Measurements from ENCODE around the gene UBASH3B.

Gene UBASH3B

GRCh38 chr11:122749005-122749687 lies 93.6 kb downstream of the UBASH3B start:
- H3K4me3 ChIP-seq (ENCODE audit: low read depth in 1 of 2, low read length in 2 of 2), result no peak overlapping the region
- H3K27me3 ChIP-seq (ENCODE audit: control insufficient read depth in 1 of 2, insufficient read depth in 2 of 2, low read length in 2 of 2), result no peaks in the 10 kb centered on the region
- no peaks in the 10 kb centered on the region for H3K9me3 ChIP-seq (ENCODE audit: control insufficient read depth in 1 of 2, low read length in 2 of 2)
- no peaks in the 10 kb centered on the region for H3K36me3 ChIP-seq (ENCODE audit: control insufficient read depth in 1 of 2, insufficient read depth in 2 of 2, low read length in 2 of 2)
- H3K27ac ChIP-seq (ENCODE audit: low read depth, low read length), result no peak overlapping the region
- no peak overlapping the region for H3K9ac ChIP-seq (ENCODE audit: low read depth in 1 of 2, low read length in 2 of 2)
- peaks cover 21 to 22% of the 10 kb centered on the region in 2 donors for H3K4me1 ChIP-seq (ENCODE audit: control insufficient read depth in 1 of 2, insufficient read depth in 2 of 2, low read length in 2 of 2)

- H3K36me3 ChIP-seq (ENCODE audit: control insufficient read depth in 1 of 2, insufficient read depth in 2 of 2, low read length in 2 of 2), result no peaks in the 10 kb centered on the region
- H3K4me1 ChIP-seq (ENCODE audit: control insufficient read depth in 1 of 2, insufficient read depth in 2 of 2, low read length in 2 of 2), result peaks cover 20 to 21% of the 10 kb centered on the region in 2 donors
- no peak overlapping the region for H3K27ac ChIP-seq (ENCODE audit: low read depth, low read length)
- no peaks in the 10 kb centered on the region for H3K9me3 ChIP-seq (ENCODE audit: control insufficient read depth in 1 of 2, low read length in 2 of 2)
- H3K9ac ChIP-seq (ENCODE audit: low read depth in 1 of 2, low read length in 2 of 2), result no peak overlapping the region
- H3K4me3 ChIP-seq (ENCODE audit: low read depth in 1 of 2, low read length in 2 of 2), result no peak overlapping the region
- no peaks in the 10 kb centered on the region for H3K27me3 ChIP-seq (ENCODE audit: control insufficient read depth in 1 of 2, insufficient read depth in 2 of 2, low read length in 2 of 2)
Observed at GRCh38 chr11:122750049-122750448, 94.5 kb downstream of the UBASH3B start.

DNA sequence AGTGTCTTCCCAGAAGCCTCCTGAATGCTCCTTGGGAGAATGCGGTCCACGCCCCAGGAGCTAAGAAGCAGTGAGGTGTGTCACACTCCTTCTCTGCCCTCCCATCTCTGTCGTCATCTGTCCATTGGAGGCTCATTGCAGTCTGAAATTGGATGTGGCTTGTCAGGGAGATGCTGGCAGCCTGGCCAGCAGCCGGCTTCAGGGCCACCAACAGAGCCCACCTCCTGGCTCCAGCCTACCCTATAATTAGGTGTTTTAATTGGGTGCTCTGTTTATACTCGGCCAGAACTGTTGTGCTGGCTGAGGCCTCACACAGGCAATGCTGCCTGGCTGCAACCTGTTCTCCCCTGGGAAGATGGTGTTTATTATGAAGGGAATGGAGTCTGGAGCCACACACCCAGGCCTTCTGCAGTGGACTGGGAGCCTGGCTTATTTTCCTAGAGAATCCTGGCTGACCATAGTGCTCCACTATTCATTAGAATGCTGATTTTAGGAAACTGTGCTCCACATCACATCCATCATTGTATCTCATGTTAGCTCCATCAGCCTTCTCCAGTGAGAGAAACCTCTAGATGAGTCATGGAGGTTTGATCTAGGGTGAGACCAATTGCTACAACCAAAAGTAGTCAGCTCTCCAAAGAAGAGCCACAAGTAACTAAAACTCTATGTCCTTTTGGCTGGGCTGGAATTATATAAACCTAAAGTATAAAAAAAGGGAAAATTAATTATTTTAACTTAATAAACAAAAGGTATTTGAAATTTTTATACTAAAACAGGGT lies 96.0 kb downstream of the UBASH3B start:
- H3K27me3 ChIP-seq (ENCODE audit: control insufficient read depth in 1 of 2, insufficient read depth in 2 of 2, low read length in 2 of 2), result no peaks in the 10 kb centered on the region
- H3K27ac ChIP-seq (ENCODE audit: low read depth, low read length), result no peak overlapping the region
- no peak overlapping the region for H3K4me3 ChIP-seq (ENCODE audit: low read depth in 1 of 2, low read length in 2 of 2)
- no peaks in the 10 kb centered on the region for H3K36me3 ChIP-seq (ENCODE audit: control insufficient read depth in 1 of 2, insufficient read depth in 2 of 2, low read length in 2 of 2)
- H3K9ac ChIP-seq (ENCODE audit: low read depth in 1 of 2, low read length in 2 of 2), result no peak overlapping the region
- H3K9me3 ChIP-seq (ENCODE audit: control insufficient read depth in 1 of 2, low read length in 2 of 2), result no peaks in the 10 kb centered on the region
- peaks cover 27 to 33% of the 10 kb centered on the region in 2 donors for H3K4me1 ChIP-seq (ENCODE audit: control insufficient read depth in 1 of 2, insufficient read depth in 2 of 2, low read length in 2 of 2)

DNA sequence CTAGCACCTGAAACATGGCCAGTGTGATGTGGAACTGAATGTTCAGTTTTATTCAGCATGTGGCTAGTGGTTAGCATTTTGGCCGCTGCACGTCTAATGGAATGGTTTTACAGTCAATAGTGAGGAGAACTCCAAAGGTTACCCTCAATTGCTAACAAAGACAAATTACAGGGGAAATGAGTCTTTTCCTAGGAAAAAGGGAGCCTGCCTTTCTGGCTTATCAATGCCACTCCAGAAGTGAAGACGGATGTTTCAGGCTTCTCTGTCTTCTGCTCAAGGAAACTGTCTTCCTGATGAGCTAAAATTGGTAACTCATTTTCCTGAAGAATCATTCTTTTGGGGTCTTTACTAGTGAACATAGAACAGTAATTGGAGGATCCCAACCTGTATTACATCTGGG lies 98.5 kb downstream of the UBASH3B start:
- H3K4me1 ChIP-seq (ENCODE audit: control insufficient read depth in 1 of 2, insufficient read depth in 2 of 2, low read length in 2 of 2), result peaks cover 15 to 23% of the 10 kb centered on the region in 2 donors
- no peaks in the 10 kb centered on the region for H3K9me3 ChIP-seq (ENCODE audit: control insufficient read depth in 1 of 2, low read length in 2 of 2)
- no peak overlapping the region for H3K27ac ChIP-seq (ENCODE audit: low read depth, low read length)
- no peaks in the 10 kb centered on the region for H3K36me3 ChIP-seq (ENCODE audit: control insufficient read depth in 1 of 2, insufficient read depth in 2 of 2, low read length in 2 of 2)
- H3K27me3 ChIP-seq (ENCODE audit: control insufficient read depth in 1 of 2, insufficient read depth in 2 of 2, low read length in 2 of 2), result no peaks in the 10 kb centered on the region
- H3K9ac ChIP-seq (ENCODE audit: low read depth in 1 of 2, low read length in 2 of 2), result no peak overlapping the region
- H3K4me3 ChIP-seq (ENCODE audit: low read depth in 1 of 2, low read length in 2 of 2), result no peak overlapping the region

DNA sequence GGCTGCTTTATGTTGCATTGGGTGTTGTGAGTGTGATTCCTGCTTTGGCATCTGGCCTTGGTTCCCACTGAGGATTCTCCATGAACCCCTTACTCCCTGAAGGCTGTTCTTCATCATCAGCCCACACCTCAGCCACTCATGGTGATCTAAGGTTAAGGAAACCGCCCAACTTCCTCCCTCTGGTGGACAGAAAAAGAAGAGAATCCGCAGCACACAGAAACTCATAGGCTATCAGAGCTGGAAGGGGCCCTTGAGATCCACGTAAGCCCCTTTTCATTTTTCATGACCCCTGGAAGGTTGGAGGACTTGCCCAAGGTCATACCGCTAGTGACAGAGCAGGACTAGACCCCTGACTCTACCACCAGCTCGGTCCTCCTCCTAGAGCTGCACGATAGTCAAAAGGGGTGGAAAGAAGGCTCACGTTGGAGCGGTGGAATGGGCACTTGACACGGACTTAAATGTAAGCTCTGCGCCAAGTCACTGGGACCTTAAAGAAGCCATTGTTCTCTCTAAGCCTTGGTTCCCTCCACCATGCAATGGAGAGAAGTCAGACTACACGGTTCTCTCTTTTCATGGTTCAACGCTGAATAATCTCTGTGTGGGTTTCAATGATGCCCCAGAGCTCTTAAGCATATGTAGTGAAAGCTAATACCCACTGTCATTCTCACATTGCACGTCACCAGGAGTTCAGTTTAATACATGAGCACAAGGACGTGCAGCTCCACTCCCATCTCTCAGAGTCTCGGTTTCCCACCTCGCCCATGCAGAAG lies 99.2 kb downstream of the UBASH3B start:
- Histone ChIP-seq H3K36me3 (ENCODE audit: control insufficient read depth in 1 of 2, insufficient read depth in 2 of 2, low read length in 2 of 2) (no peaks in the 10 kb centered on the region), H3K27me3 (ENCODE audit: control insufficient read depth in 1 of 2, insufficient read depth in 2 of 2, low read length in 2 of 2) (no peaks in the 10 kb centered on the region), H3K9ac (ENCODE audit: low read depth in 1 of 2, low read length in 2 of 2) (no peak overlapping the region), H3K27ac (ENCODE audit: low read depth, low read length) (no peak overlapping the region), H3K4me1 (ENCODE audit: control insufficient read depth in 1 of 2, insufficient read depth in 2 of 2, low read length in 2 of 2) (peaks cover 15 to 18% of the 10 kb centered on the region in 2 donors), H3K9me3 (ENCODE audit: control insufficient read depth in 1 of 2, low read length in 2 of 2) (no peaks in the 10 kb centered on the region), H3K4me3 (ENCODE audit: low read depth in 1 of 2, low read length in 2 of 2) (no peak overlapping the region)

DNA sequence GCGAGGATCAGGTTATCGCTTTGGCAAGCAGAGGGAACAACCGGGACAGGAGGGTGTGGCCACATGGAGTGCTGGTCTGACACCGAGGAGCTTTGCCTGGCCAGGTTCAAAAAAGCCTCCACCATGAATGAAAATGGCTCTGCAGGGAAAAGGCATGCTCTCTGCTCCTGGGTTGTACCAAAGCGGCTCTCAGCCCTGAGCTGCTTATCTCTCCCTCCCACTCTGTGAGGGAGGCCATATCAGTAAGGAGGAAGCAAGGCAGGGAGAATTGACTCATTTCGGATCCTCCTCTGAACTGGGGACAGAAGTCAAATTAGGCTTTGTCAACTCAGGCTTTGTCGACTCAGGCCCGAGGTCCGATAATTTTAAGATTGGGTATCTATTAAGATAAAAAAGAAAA lies 99.9 kb downstream of the UBASH3B start:
- Histone ChIP-seq H3K27ac (ENCODE audit: low read depth, low read length) (no peak overlapping the region), H3K4me1 (ENCODE audit: control insufficient read depth in 1 of 2, insufficient read depth in 2 of 2, low read length in 2 of 2) (peaks cover 15 to 18% of the 10 kb centered on the region in 2 donors), H3K9me3 (ENCODE audit: control insufficient read depth in 1 of 2, low read length in 2 of 2) (no peaks in the 10 kb centered on the region), H3K4me3 (ENCODE audit: low read depth in 1 of 2, low read length in 2 of 2) (no peak overlapping the region), H3K36me3 (ENCODE audit: control insufficient read depth in 1 of 2, insufficient read depth in 2 of 2, low read length in 2 of 2) (no peaks in the 10 kb centered on the region), H3K9ac (ENCODE audit: low read depth in 1 of 2, low read length in 2 of 2) (no peak overlapping the region), H3K27me3 (ENCODE audit: control insufficient read depth in 1 of 2, insufficient read depth in 2 of 2, low read length in 2 of 2) (no peaks in the 10 kb centered on the region)

- Histone ChIP-seq H3K27me3 (ENCODE audit: control insufficient read depth in 1 of 2, insufficient read depth in 2 of 2, low read length in 2 of 2) (no peaks in the 10 kb centered on the region), H3K9me3 (ENCODE audit: control insufficient read depth in 1 of 2, low read length in 2 of 2) (no peaks in the 10 kb centered on the region), H3K36me3 (ENCODE audit: control insufficient read depth in 1 of 2, insufficient read depth in 2 of 2, low read length in 2 of 2) (no peaks in the 10 kb centered on the region), H3K4me1 (ENCODE audit: control insufficient read depth in 1 of 2, insufficient read depth in 2 of 2, low read length in 2 of 2) (peaks cover 15 to 18% of the 10 kb centered on the region in 2 donors), H3K4me3 (ENCODE audit: low read depth in 1 of 2, low read length in 2 of 2) (no peak overlapping the region), H3K9ac (ENCODE audit: low read depth in 1 of 2, low read length in 2 of 2) (no peak overlapping the region), H3K27ac (ENCODE audit: low read depth, low read length) (no peak overlapping the region)
Observed at GRCh38 chr11:122755941-122756340, 100.4 kb downstream of the UBASH3B start.

DNA sequence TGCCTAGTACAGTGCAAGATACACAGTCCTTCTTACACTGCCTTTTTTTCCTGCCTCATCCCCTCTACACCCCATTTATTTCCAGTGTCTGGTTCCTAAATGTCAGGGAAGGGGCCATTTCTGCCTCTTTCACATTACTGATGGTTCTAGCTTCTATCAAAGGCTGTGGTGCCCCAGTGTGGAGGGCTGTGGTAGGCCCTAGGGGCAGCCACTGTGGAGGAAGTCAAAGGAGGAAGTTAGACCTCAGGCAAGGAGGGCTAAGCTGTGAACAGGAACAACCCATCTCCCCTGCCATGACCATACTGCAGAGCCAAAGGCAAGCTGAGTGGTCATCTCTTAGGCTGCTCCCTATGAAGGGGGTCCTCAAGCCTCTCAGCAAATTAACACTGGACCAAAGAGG lies 100.9 kb downstream of the UBASH3B start:
- Histone ChIP-seq H3K27me3 (ENCODE audit: control insufficient read depth in 1 of 2, insufficient read depth in 2 of 2, low read length in 2 of 2) (no peaks in the 10 kb centered on the region), H3K27ac (ENCODE audit: low read depth, low read length) (no peak overlapping the region), H3K4me1 (ENCODE audit: control insufficient read depth in 1 of 2, insufficient read depth in 2 of 2, low read length in 2 of 2) (peaks cover 15 to 18% of the 10 kb centered on the region in 2 donors), H3K36me3 (ENCODE audit: control insufficient read depth in 1 of 2, insufficient read depth in 2 of 2, low read length in 2 of 2) (no peaks in the 10 kb centered on the region), H3K9me3 (ENCODE audit: control insufficient read depth in 1 of 2, low read length in 2 of 2) (no peaks in the 10 kb centered on the region), H3K9ac (ENCODE audit: low read depth in 1 of 2, low read length in 2 of 2) (no peak overlapping the region), H3K4me3 (ENCODE audit: low read depth in 1 of 2, low read length in 2 of 2) (no peak overlapping the region)

GRCh38 chr11:122757201-122757600 lies 101.7 kb downstream of the UBASH3B start:
- Histone ChIP-seq H3K27ac (ENCODE audit: low read depth, low read length) (no peak overlapping the region), H3K27me3 (ENCODE audit: control insufficient read depth in 1 of 2, insufficient read depth in 2 of 2, low read length in 2 of 2) (no peaks in the 10 kb centered on the region), H3K4me3 (ENCODE audit: low read depth in 1 of 2, low read length in 2 of 2) (no peak overlapping the region), H3K36me3 (ENCODE audit: control insufficient read depth in 1 of 2, insufficient read depth in 2 of 2, low read length in 2 of 2) (no peaks in the 10 kb centered on the region), H3K4me1 (ENCODE audit: control insufficient read depth in 1 of 2, insufficient read depth in 2 of 2, low read length in 2 of 2) (peaks cover 15 to 18% of the 10 kb centered on the region in 2 donors), H3K9ac (ENCODE audit: low read depth in 1 of 2, low read length in 2 of 2) (no peak overlapping the region), H3K9me3 (ENCODE audit: control insufficient read depth in 1 of 2, low read length in 2 of 2) (no peaks in the 10 kb centered on the region)

GRCh38 chr11:122758339-122758738 lies 102.8 kb downstream of the UBASH3B start:
- Histone ChIP-seq H3K9me3 (ENCODE audit: control insufficient read depth in 1 of 2, low read length in 2 of 2) (no peaks in the 10 kb centered on the region), H3K36me3 (ENCODE audit: control insufficient read depth in 1 of 2, insufficient read depth in 2 of 2, low read length in 2 of 2) (no peaks in the 10 kb centered on the region), H3K27ac (ENCODE audit: low read depth, low read length) (no peak overlapping the region), H3K27me3 (ENCODE audit: control insufficient read depth in 1 of 2, insufficient read depth in 2 of 2, low read length in 2 of 2) (no peaks in the 10 kb centered on the region), H3K4me1 (ENCODE audit: control insufficient read depth in 1 of 2, insufficient read depth in 2 of 2, low read length in 2 of 2) (peaks cover 15 to 18% of the 10 kb centered on the region in 2 donors), H3K9ac (ENCODE audit: low read depth in 1 of 2, low read length in 2 of 2) (no peak overlapping the region), H3K4me3 (ENCODE audit: low read depth in 1 of 2, low read length in 2 of 2) (no peak overlapping the region)
